ENCODE results near the gene TEX22.
A peak's percentile ranks its signal among the peaks of the same experiment; 100 is the strongest.

GRCh38 chr14:105414456-105415371, 16.4 kb downstream of the TEX22 start:
- peak; percentile 43 to 59 for TF ChIP-seq POLR2AphosphoS5 (IDR thresholded peaks at IDR 0.05)
- TF ChIP-seq CTCF (IDR thresholded peaks at IDR 0.05) = peak; percentile 79 to 91 (median 82)

Data from esophagus muscularis mucosa (tissue), 3 donors.